Measurements from ENCODE around the gene ABHD16B.

The ABHD16B gene

DNA sequence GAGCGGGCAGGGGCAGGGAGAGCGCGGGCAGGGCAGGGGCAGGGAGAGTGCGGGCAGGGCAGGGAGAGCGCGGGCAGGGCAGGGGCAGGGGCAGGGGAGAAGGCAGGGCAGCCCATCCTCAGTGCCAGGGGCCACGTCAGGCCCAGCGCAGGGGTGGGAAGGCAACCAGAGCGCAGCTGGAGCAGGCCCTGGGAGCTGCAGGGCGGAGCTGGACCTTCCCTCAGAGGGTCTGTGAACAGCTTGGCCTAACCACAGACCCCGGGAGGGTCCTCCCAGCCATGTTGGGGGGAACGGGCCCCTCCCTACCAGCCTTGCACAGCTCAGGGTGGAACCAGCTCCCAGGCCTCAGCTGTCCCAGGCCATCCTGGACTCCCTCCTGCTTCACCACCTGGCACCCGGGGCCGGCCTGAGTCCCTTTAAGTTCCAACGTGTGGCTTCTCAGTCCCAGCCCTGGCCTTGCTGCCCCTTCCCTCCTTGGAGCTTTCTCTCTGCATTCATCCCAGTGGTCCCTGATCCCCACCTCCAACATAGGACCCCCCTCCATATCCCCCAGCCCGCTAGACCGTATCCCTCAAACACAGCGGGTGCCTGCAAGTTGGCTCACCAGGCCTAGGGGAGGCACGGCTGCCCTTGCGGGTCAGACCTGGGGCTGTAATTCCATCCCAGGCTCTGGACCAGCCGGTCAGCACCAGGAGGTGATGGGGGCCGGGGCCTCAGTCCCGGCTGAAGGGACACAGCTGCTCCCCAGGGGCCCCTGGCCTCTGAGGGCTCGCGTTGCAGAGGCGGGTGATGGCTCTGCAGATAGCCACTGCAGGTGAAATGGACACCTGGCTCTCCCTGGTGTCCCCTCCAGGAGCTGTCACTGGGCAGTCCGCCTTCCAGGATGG is 24.6 kb upstream of the ABHD16B start:
- H3K27ac ChIP-seq (ENCODE audit: low read depth, low read length) = no peak overlapping the region
- H3K4me1 ChIP-seq (ENCODE audit: control insufficient read depth, insufficient read depth, low read length) = peaks cover 22% of the 10 kb centered on the region
- H3K9ac ChIP-seq (ENCODE audit: low read length) = no peak overlapping the region
- H3K4me3 ChIP-seq (ENCODE audit: low read depth, low read length) = no peak overlapping the region
- H3K9me3 ChIP-seq (ENCODE audit: control insufficient read depth, insufficient read depth, low read depth, low read length) = no peaks in the 10 kb centered on the region
- H3K36me3 ChIP-seq (ENCODE audit: control insufficient read depth, insufficient read depth, low read length) = no peaks in the 10 kb centered on the region
- peaks cover 21% of the 10 kb centered on the region for H3K27me3 ChIP-seq (ENCODE audit: control insufficient read depth, insufficient read depth, low read length)

- Histone ChIP-seq H3K36me3 (ENCODE audit: control insufficient read depth, insufficient read depth, low read length) (no peaks in the 10 kb centered on the region), H3K4me3 (ENCODE audit: low read depth, low read length) (no peak overlapping the region), H3K9ac (ENCODE audit: low read length) (no peak overlapping the region)
Observed at GRCh38 chr20:63837479-63837878, 23.8 kb upstream of the ABHD16B start.

GRCh38 chr20:63839620-63840019 is 21.7 kb upstream of the ABHD16B start:
- Histone ChIP-seq H3K4me3 (ENCODE audit: low read depth, low read length) (no peak overlapping the region), H3K36me3 (ENCODE audit: control insufficient read depth, insufficient read depth, low read length) (no peaks in the 10 kb centered on the region), H3K9ac (ENCODE audit: low read length) (no peak overlapping the region), H3K27me3 (ENCODE audit: control insufficient read depth, insufficient read depth, low read length) (no peaks in the 10 kb centered on the region), H3K27ac (ENCODE audit: low read depth, low read length) (no peak overlapping the region), H3K9me3 (ENCODE audit: control insufficient read depth, insufficient read depth, low read depth, low read length) (no peaks in the 10 kb centered on the region), H3K4me1 (ENCODE audit: control insufficient read depth, insufficient read depth, low read length) (peaks cover 18% of the 10 kb centered on the region)

More at GRCh38 chr20:63837479-63837878, 23.8 kb upstream of the ABHD16B start:
- H3K4me1 ChIP-seq (ENCODE audit: control insufficient read depth, insufficient read depth, low read length) = peaks cover 20% of the 10 kb centered on the region
- H3K27me3 ChIP-seq (ENCODE audit: control insufficient read depth, insufficient read depth, low read length) = peaks cover 13% of the 10 kb centered on the region
- H3K27ac ChIP-seq (ENCODE audit: low read depth, low read length) = no peak overlapping the region
- H3K9me3 ChIP-seq (ENCODE audit: control insufficient read depth, insufficient read depth, low read depth, low read length) = no peaks in the 10 kb centered on the region

DNA sequence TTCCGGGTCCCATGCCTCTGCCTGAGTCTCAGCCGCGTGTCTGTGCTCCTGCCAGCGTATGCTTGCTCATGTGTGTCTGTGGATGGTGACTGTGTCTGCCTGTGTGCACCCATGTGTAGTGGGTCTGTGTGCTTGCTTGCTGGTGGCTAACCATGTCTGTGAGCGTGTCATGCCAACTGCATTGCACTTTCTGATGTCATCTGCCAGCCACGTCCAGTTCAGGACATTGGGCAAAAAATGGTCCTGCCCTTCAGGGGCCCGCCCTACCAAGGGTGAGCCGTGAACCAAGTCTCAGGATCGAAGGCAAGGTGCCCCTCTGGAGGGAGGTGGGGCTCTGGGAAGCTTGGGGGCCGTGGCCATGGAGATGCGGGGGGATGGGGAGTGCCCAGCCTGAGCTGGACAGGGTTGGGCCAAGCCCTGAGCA is 20.9 kb upstream of the ABHD16B start:
- H3K9ac ChIP-seq (ENCODE audit: low read length) = no peak overlapping the region
- no peak overlapping the region for H3K4me3 ChIP-seq (ENCODE audit: low read depth, low read length)
- peaks cover 13% of the 10 kb centered on the region for H3K4me1 ChIP-seq (ENCODE audit: control insufficient read depth, insufficient read depth, low read length)
- H3K27me3 ChIP-seq (ENCODE audit: control insufficient read depth, insufficient read depth, low read length) = no peaks in the 10 kb centered on the region
- no peaks in the 10 kb centered on the region for H3K9me3 ChIP-seq (ENCODE audit: control insufficient read depth, insufficient read depth, low read depth, low read length)
- H3K27ac ChIP-seq (ENCODE audit: low read depth, low read length) = no peak overlapping the region
- H3K36me3 ChIP-seq (ENCODE audit: control insufficient read depth, insufficient read depth, low read length) = no peaks in the 10 kb centered on the region

DNA sequence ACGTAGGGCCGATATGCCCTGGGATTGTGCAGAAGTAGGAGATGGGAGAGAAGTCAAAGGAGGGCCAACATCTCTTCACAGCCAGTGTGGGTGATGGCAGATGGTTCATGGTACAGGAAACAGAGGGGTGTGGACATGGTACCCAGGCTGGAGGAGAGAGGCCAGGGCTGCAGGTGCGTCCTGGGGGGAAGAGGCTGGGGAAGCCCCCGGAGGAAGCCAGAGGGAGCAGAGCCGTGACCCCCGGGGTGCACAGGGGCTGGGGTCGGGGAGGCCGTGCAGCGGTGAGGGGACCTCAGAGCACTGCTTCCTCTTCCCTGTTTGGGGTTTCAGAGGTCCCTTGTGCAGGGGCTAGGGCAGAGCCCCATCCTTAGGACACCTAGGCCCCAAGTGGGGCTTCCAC is 19.0 kb upstream of the ABHD16B start:
- Histone ChIP-seq H3K9me3 (ENCODE audit: control insufficient read depth, insufficient read depth, low read depth, low read length) (no peaks in the 10 kb centered on the region), H3K9ac (ENCODE audit: low read length) (no peak overlapping the region), H3K27me3 (ENCODE audit: control insufficient read depth, insufficient read depth, low read length) (no peaks in the 10 kb centered on the region)

DNA sequence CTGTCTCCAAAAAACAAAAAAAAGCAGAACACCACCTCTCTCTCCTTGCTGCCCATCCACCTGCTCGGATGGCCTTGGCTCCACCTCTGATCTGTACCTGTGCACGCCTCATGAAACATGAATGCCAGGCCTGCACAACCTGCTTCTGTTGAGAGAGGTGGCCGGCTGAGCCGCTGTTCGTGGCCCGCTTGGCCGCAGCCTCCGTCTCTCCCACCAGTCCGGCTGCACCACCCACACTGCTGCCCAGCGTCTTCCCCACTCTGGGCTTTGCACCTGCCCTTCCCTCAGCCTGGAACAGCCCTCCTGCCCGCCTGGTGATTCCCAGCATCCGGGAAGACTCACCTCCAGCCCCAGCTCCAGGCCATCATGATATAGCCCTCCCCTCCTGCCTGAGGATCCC is 18.1 kb upstream of the ABHD16B start:
- Histone ChIP-seq H3K9me3 (ENCODE audit: control insufficient read depth, insufficient read depth, low read depth, low read length) (no peaks in the 10 kb centered on the region), H3K27ac (ENCODE audit: low read depth, low read length) (no peak overlapping the region), H3K27me3 (ENCODE audit: control insufficient read depth, insufficient read depth, low read length) (no peaks in the 10 kb centered on the region), H3K36me3 (ENCODE audit: control insufficient read depth, insufficient read depth, low read length) (no peaks in the 10 kb centered on the region), H3K9ac (ENCODE audit: low read length) (no peak overlapping the region), H3K4me3 (ENCODE audit: low read depth, low read length) (no peak overlapping the region), H3K4me1 (ENCODE audit: control insufficient read depth, insufficient read depth, low read length) (peaks cover 24% of the 10 kb centered on the region)

More for the DNA sequence above, 19.0 kb upstream of the ABHD16B start:
- Histone ChIP-seq H3K36me3 (ENCODE audit: control insufficient read depth, insufficient read depth, low read length) (no peaks in the 10 kb centered on the region), H3K4me1 (ENCODE audit: control insufficient read depth, insufficient read depth, low read length) (peaks cover 14% of the 10 kb centered on the region), H3K27ac (ENCODE audit: low read depth, low read length) (no peak overlapping the region), H3K4me3 (ENCODE audit: low read depth, low read length) (no peak overlapping the region)

DNA sequence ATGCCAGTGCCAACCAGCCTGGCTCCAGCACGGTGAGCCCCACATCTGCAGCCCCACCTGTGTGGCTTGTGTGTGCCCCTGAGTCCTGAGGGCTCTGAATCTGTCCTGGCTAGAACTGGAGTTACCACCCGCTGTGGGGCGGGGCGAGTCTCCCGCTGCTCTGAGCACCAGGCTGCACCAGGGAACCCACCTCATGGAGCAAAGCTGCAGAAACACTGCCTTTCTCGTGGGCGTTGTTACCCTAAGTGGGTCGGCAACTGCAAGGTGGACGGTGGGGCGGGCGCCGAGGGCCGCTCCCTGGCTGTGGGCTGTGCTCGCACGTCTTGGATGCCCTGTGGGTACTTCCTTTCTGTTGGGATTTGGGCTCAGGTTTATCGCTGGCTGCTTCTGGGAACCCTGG is 17.5 kb upstream of the ABHD16B start:
- Histone ChIP-seq H3K27ac (ENCODE audit: low read depth, low read length) (no peak overlapping the region), H3K9me3 (ENCODE audit: control insufficient read depth, insufficient read depth, low read depth, low read length) (no peaks in the 10 kb centered on the region), H3K9ac (ENCODE audit: low read length) (no peak overlapping the region), H3K36me3 (ENCODE audit: control insufficient read depth, insufficient read depth, low read length) (no peaks in the 10 kb centered on the region), H3K4me1 (ENCODE audit: control insufficient read depth, insufficient read depth, low read length) (peaks cover 28% of the 10 kb centered on the region), H3K4me3 (ENCODE audit: low read depth, low read length) (no peak overlapping the region), H3K27me3 (ENCODE audit: control insufficient read depth, insufficient read depth, low read length) (no peaks in the 10 kb centered on the region)

- H3K4me1 ChIP-seq (ENCODE audit: control insufficient read depth, insufficient read depth, low read length) = peaks cover 28% of the 10 kb centered on the region
- no peaks in the 10 kb centered on the region for H3K9me3 ChIP-seq (ENCODE audit: control insufficient read depth, insufficient read depth, low read depth, low read length)
- H3K36me3 ChIP-seq (ENCODE audit: control insufficient read depth, insufficient read depth, low read length) = no peaks in the 10 kb centered on the region
- no peak overlapping the region for H3K9ac ChIP-seq (ENCODE audit: low read length)
- H3K4me3 ChIP-seq (ENCODE audit: low read depth, low read length) = no peak overlapping the region
- no peaks in the 10 kb centered on the region for H3K27me3 ChIP-seq (ENCODE audit: control insufficient read depth, insufficient read depth, low read length)
- H3K27ac ChIP-seq (ENCODE audit: low read depth, low read length) = no peak overlapping the region
Observed at GRCh38 chr20:63844511-63844991, 16.7 kb upstream of the ABHD16B start.

- Histone ChIP-seq H3K4me3 (ENCODE audit: low read depth, low read length) (peak overlapping the region; percentile 56), H3K27me3 (ENCODE audit: control insufficient read depth, insufficient read depth, low read length) (no peaks in the 10 kb centered on the region), H3K36me3 (ENCODE audit: control insufficient read depth, insufficient read depth, low read length) (no peaks in the 10 kb centered on the region), H3K9ac (ENCODE audit: low read length) (peak overlapping the region; percentile 70), H3K9me3 (ENCODE audit: control insufficient read depth, insufficient read depth, low read depth, low read length) (no peaks in the 10 kb centered on the region), H3K4me1 (ENCODE audit: control insufficient read depth, insufficient read depth, low read length) (peaks cover 28% of the 10 kb centered on the region), H3K27ac (ENCODE audit: low read depth, low read length) (peak overlapping the region; percentile 61; the same call in 1 of the 2 replicates)
Observed at GRCh38 chr20:63846128-63846771, 15.0 kb upstream of the ABHD16B start.

- Histone ChIP-seq H3K4me3 (ENCODE audit: low read depth, low read length) (peak overlapping the region; percentile 6; the same call in 1 of the 2 replicates), H3K4me1 (ENCODE audit: control insufficient read depth, insufficient read depth, low read length) (peaks cover 28% of the 10 kb centered on the region), H3K27ac (ENCODE audit: low read depth, low read length) (no peak overlapping the region; the same call in 1 of the 2 replicates), H3K36me3 (ENCODE audit: control insufficient read depth, insufficient read depth, low read length) (no peaks in the 10 kb centered on the region), H3K9me3 (ENCODE audit: control insufficient read depth, insufficient read depth, low read depth, low read length) (no peaks in the 10 kb centered on the region), H3K9ac (ENCODE audit: low read length) (peak overlapping the region; percentile 14), H3K27me3 (ENCODE audit: control insufficient read depth, insufficient read depth, low read length) (no peaks in the 10 kb centered on the region)
Observed at GRCh38 chr20:63846888-63847236, 14.4 kb upstream of the ABHD16B start.

All from HUES6 (cell line).